Immature natural killer cell (primary cell): Measurements from ENCODE around the gene ZNF18. TPM values are rescaled to one million over a fixed set of nuclear protein-coding genes. Genes with fewer than 3 reads are reported as not detected.

Experiments used
- DNase-seq, 3 donors: peaks; one replicate each; pipeline ENCODE4 v3.0.0; 2022; ENCODE audit warnings: mixed read lengths in 1 of 3
- H3K27ac Mint-ChIP-seq, 6 donors: one replicate each; pipeline ENCODE4 v1.8.0; 2020; ENCODE audit warnings: mixed read lengths in 6 of 6, mild to moderate bottlenecking in 5 of 6, inconsistent platforms in 4 of 6, moderate library complexity in 3 of 6
- H3K27me3 Mint-ChIP-seq, 3 donors: one replicate each; pipeline ENCODE4 v1.8.0; 2020 to 2021; ENCODE audit warnings: low read depth in 3 of 3, mild to moderate bottlenecking in 3 of 3, mixed read lengths in 3 of 3, moderate library complexity in 3 of 3, inconsistent platforms in 1 of 3
- H3K36me3 Mint-ChIP-seq, 3 donors: one replicate each; pipeline ENCODE4 v1.8.0; 2020; ENCODE audit warnings: mixed read lengths in 3 of 3, inconsistent platforms in 2 of 3, mild to moderate bottlenecking in 2 of 3
- H3K4me1 Mint-ChIP-seq, 2 donors: one replicate each; pipeline ENCODE4 v1.8.0; 2020; ENCODE audit warnings: inconsistent platforms in 2 of 2, mild to moderate bottlenecking in 2 of 2, mixed read lengths in 2 of 2, moderate library complexity in 1 of 2
- H3K4me3 Mint-ChIP-seq, 5 donors: one replicate each; pipeline ENCODE4 v1.8.0; 2020; ENCODE audit warnings: mild to moderate bottlenecking in 5 of 5, mixed read lengths in 5 of 5, inconsistent platforms in 3 of 5, moderate library complexity in 3 of 5
- H3K9me3 Mint-ChIP-seq, 6 donors: one replicate each; pipeline ENCODE4 v1.8.0; 2020; ENCODE audit warnings: mild to moderate bottlenecking in 6 of 6, mixed read lengths in 6 of 6, inconsistent platforms in 4 of 6, moderate library complexity in 3 of 6
- polyA plus RNA-seq, 3 donors: library from polyadenylated mRNA; unstranded; fragments of 300-500 nt; fragmentation: Illumina TruSeq; gene quantifications; one replicate each; pipeline ENCODE4 v1.2.3, GENCODE V29; 2021

Gene ZNF18
- polyA plus RNA-seq, 3 donors from 2014 or later = 4.4 to 10.6 (median 8.2) TPM

- Mint-ChIP-seq H3K9me3 (peaks cover 0 to 5% (median 4%) of the 10 kb centered on the region in 6 donors), H3K27ac (no peak overlapping the region), H3K36me3 (peaks cover 0 to 4% (median 0%) of the 10 kb centered on the region in 3 donors), H3K4me3 (no peak overlapping the region), H3K27me3 (peaks cover 0 to 2% (median 0%) of the 10 kb centered on the region in 3 donors), H3K4me1 (no peaks in the 10 kb centered on the region)
- DNase-seq = no peak
Observed at GRCh38 chr17:11928436-11928835, 68.8 kb downstream of the ZNF18 start.

Other genes starting within 250 kb of the ZNF18 start
- gene MAP2K4, start 23.4 kb upstream of the ZNF18 start, polyA plus RNA-seq = 10 to 100 TPM; 21.2 to 29.5 (median 26.2) TPM